ENCODE results near the gene SMYD3.

Gene SMYD3

DNA sequence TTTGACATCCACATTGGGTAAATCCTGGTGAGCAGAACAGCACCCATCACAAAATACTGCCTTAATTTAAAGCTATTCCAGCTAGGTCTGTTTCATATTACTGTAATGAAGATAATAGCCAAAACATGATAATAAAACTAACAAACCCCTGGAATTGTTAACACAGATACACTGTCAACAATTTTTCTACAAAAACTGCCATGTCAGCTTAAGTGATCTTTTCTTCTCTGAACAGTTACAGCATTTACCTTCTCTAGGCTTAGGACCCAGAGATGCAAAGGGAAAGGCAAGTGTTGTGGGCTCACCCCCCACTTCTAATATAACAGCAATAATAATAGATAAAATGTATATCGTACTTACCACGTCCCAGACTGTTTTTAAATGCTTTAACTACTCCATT is 92.1 kb downstream of the SMYD3 start:
- no peak for DNase-seq
- no peak overlapping the region for H3K4me3 ChIP-seq (ENCODE audit: low read depth, low read length)
- TF ChIP-seq, protein P1, sequence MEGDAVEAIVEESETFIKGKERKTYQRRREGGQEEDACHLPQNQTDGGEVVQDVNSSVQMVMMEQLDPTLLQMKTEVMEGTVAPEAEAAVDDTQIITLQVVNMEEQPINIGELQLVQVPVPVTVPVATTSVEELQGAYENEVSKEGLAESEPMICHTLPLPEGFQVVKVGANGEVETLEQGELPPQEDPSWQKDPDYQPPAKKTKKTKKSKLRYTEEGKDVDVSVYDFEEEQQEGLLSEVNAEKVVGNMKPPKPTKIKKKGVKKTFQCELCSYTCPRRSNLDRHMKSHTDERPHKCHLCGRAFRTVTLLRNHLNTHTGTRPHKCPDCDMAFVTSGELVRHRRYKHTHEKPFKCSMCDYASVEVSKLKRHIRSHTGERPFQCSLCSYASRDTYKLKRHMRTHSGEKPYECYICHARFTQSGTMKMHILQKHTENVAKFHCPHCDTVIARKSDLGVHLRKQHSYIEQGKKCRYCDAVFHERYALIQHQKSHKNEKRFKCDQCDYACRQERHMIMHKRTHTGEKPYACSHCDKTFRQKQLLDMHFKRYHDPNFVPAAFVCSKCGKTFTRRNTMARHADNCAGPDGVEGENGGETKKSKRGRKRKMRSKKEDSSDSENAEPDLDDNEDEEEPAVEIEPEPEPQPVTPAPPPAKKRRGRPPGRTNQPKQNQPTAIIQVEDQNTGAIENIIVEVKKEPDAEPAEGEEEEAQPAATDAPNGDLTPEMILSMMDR (IDR thresholded peaks at IDR 0.05; ENCODE audit: low read depth, low read length, missing control alignments) = no peak
- H3K27me3 ChIP-seq (replicated peaks) = no peaks in the 10 kb centered on the region
- in situ Hi-C loops (cut with HindIII; ENCODE audit: low pct_ligation_motif_present, low sequenced_read_pairs) = no loop called here
- no peaks in the 10 kb centered on the region for H3K36me3 ChIP-seq (replicated peaks)
- no peak overlapping the region for H3K27ac ChIP-seq

DNA sequence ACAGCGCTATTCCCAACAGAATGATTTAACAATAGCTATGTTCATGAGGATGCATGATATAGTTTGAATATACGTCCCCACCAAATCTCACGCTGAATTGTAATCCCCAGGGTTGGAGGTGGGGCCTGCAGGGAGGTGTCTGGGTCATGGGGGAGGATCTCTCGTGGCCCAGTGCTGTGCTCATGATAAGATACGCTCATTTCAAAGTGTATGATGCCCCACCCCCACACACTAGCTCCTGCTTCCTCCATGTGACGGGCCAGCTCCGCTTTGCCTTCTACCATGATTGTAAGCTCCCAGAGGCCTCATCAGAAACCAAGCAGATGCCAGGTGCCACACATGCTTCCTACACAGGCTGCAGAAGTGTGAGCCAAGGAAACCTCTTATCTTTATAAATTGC is 93.6 kb downstream of the SMYD3 start:
- TF ChIP-seq, protein P1 (IDR thresholded peaks at IDR 0.05; ENCODE audit: low read depth, low read length, missing control alignments) = no peak
- in situ Hi-C loops (cut with HindIII; ENCODE audit: low pct_ligation_motif_present, low sequenced_read_pairs) = no loop called here
- no peak overlapping the region for H3K4me3 ChIP-seq (ENCODE audit: low read depth, low read length)
- DNase-seq = no peak
- no peak overlapping the region for H3K27ac ChIP-seq
- H3K27me3 ChIP-seq (replicated peaks) = no peaks in the 10 kb centered on the region
- no peaks in the 10 kb centered on the region for H3K36me3 ChIP-seq (replicated peaks)

DNA sequence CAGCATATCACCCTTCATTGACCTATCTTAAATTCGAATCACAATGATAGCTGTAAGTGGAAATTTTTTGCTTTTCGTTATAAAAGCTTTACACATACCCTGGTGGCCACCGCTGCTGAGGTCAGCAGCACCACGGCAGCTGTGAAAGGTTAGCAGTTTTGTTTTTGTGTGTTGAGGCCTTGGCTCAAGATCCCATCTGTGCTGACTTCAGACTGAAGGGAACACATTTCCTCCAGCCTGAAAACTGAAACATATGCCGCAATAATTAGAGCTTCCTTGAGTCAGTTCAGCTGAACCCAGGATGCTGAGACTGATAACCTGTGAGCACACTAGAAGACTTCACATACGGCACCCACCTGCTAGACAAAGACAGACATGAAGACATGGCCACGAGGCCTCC is 103.0 kb downstream of the SMYD3 start:
- no peak overlapping the region for H3K4me3 ChIP-seq (ENCODE audit: low read depth, low read length)
- no peaks in the 10 kb centered on the region for H3K36me3 ChIP-seq (replicated peaks)
- in situ Hi-C loops (cut with HindIII; ENCODE audit: low pct_ligation_motif_present, low sequenced_read_pairs) = no loop called here
- DNase-seq = no peak
- TF ChIP-seq, protein P1 (IDR thresholded peaks at IDR 0.05; ENCODE audit: low read depth, low read length, missing control alignments) = no peak
- no peaks in the 10 kb centered on the region for H3K27me3 ChIP-seq (replicated peaks)
- H3K27ac ChIP-seq = no peak overlapping the region

DNA sequence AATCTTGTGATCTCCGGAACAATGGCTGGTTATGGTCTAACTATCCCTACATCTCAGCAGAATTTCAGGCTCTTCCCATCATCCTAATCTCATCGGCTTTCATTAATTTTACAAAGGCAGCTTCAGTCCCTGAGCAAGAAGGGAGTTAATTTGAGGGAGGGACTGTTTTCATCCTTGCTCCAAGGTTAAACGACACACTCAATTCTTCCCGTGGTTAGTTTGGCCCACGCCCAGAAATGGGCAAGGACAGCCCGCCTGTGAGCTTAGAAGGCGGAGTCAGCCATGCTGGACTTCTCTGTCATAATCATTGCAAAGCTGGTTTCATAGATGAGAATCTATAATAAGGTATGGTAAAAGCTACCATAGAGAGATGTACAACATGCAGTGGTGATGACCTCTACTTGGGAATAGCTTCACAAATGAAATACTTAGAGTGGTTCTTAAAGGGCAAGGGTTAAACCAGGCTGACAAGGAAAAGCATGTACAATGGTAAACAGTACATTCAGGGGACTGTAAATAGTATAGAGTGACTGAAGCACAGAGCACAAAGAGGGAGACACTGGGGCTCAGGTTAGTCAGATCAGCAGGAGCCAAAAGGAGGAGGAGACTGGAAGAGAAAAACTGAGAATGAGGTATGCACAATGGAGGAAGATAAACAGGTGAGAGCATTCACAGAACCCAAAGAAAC is 108.8 kb downstream of the SMYD3 start:
- in situ Hi-C loops (cut with HindIII; ENCODE audit: low pct_ligation_motif_present, low sequenced_read_pairs) = no loop called here
- Histone ChIP-seq H3K36me3 (replicated peaks) (no peaks in the 10 kb centered on the region), H3K27ac (no peak overlapping the region), H3K27me3 (replicated peaks) (no peaks in the 10 kb centered on the region), H3K4me3 (ENCODE audit: low read depth, low read length) (no peak overlapping the region)
- no peak for DNase-seq
- TF ChIP-seq, protein P1 (IDR thresholded peaks at IDR 0.05; ENCODE audit: low read depth, low read length, missing control alignments) = no peak

DNA sequence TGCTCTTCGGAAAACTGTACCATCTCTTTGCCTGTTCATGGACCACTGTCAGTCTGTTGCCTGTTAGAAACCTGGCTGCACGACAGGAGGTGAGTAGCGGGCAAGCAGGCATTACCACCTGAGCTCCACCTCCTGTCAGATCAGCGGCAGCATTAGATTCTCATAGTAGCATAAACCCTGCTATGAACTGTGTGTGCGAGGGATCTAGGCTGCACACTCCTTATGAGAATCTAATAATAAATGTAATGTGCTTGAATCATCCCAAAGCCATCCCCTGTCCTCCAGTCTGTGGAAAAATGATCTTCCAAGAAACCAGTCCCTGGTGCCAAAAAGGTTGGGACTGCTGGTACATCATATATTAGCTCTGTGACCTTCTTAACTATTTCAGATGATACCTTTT is 110.0 kb downstream of the SMYD3 start:
- TF ChIP-seq, protein P1 (IDR thresholded peaks at IDR 0.05; ENCODE audit: low read depth, low read length, missing control alignments) = no peak
- H3K4me3 ChIP-seq (ENCODE audit: low read depth, low read length) = no peak overlapping the region
- no peak overlapping the region for H3K27ac ChIP-seq
- in situ Hi-C loops (cut with HindIII; ENCODE audit: low pct_ligation_motif_present, low sequenced_read_pairs) = no loop called here
- DNase-seq = no peak
- no peaks in the 10 kb centered on the region for H3K27me3 ChIP-seq (replicated peaks)
- H3K36me3 ChIP-seq (replicated peaks) = no peaks in the 10 kb centered on the region

DNA sequence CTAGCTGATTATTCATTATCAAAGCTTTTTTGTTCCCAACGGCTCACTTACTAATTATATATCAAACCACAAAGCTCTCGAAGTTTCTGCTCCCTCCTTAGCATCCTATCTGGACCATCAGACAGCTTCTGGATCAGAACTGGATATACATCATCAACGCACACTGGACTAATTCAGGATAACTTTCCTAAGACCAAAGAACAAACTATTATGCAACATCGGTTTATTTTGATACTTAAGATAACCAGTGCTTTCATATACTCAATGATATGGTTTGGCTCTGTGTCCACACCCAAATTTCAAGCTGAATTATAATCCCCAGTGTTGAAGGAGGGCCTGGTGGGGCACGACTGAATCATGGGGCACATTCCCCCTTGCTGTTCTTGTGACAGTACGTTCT is 110.8 kb downstream of the SMYD3 start:
- Histone ChIP-seq H3K4me3 (ENCODE audit: low read depth, low read length) (no peak overlapping the region), H3K27me3 (replicated peaks) (no peaks in the 10 kb centered on the region), H3K27ac (no peak overlapping the region), H3K36me3 (replicated peaks) (no peaks in the 10 kb centered on the region)
- TF ChIP-seq, protein P1 (IDR thresholded peaks at IDR 0.05; ENCODE audit: low read depth, low read length, missing control alignments) = no peak
- in situ Hi-C loops (cut with HindIII; ENCODE audit: low pct_ligation_motif_present, low sequenced_read_pairs) = no loop called here
- no peak for DNase-seq
